ENCODE data around the gene SELENOI.
"Not testable (repeated sequence)": the region's sequence is repeated elsewhere in the genome, so short reads cannot be mapped to it uniquely, and the experiment has no call there.

The SELENOI gene

GRCh38 chr2:26359886-26360473, 14.0 kb downstream of the SELENOI start:
- FAIRE-seq = no peak

- FAIRE-seq = no peak
Measured at GRCh38 chr2:26363323-26363722, 17.4 kb downstream of the SELENOI start.

GRCh38 chr2:26363958-26364357, 18.0 kb downstream of the SELENOI start:
- FAIRE-seq = no peak

GRCh38 chr2:26364669-26365068, 18.7 kb downstream of the SELENOI start:
- peak; percentile 3 for FAIRE-seq

- FAIRE-seq = no peak
Measured at GRCh38 chr2:26366957-26367356, 21.0 kb downstream of the SELENOI start.

- not testable (repeated sequence) for FAIRE-seq
Measured at GRCh38 chr2:26369664-26370063, 23.7 kb downstream of the SELENOI start.

- not testable (repeated sequence) for FAIRE-seq
Measured at GRCh38 chr2:26370909-26371308, 25.0 kb downstream of the SELENOI start.

GRCh38 chr2:26376799-26377198, 30.9 kb downstream of the SELENOI start:
- FAIRE-seq = no peak

- FAIRE-seq = no peak
Measured at GRCh38 chr2:26380281-26380680, 34.3 kb downstream of the SELENOI start.

GRCh38 chr2:26382564-26382963, 36.6 kb downstream of the SELENOI start:
- FAIRE-seq = no peak

- no peak for FAIRE-seq
Measured at GRCh38 chr2:26384183-26384582, 38.2 kb downstream of the SELENOI start.

GRCh38 chr2:26384597-26384996, 38.7 kb downstream of the SELENOI start:
- FAIRE-seq = no peak

GRCh38 chr2:26387189-26387588, 41.2 kb downstream of the SELENOI start:
- peak; percentile 22 for FAIRE-seq

- FAIRE-seq = no peak
Measured at GRCh38 chr2:26394694-26395093, 48.8 kb downstream of the SELENOI start.

GRCh38 chr2:26395394-26395793, 49.5 kb downstream of the SELENOI start:
- no peak for FAIRE-seq

GRCh38 chr2:26396734-26397298, 50.9 kb downstream of the SELENOI start:
- FAIRE-seq = no peak

GRCh38 chr2:26399771-26400376, 53.9 kb downstream of the SELENOI start:
- no peak for FAIRE-seq

- no peak for FAIRE-seq
Measured at GRCh38 chr2:26400723-26401122, 54.8 kb downstream of the SELENOI start.

- FAIRE-seq = no peak
Measured at GRCh38 chr2:26401739-26402541, 56.0 kb downstream of the SELENOI start, which contains the start of gene DRC1. Gene DRC1 (plus strand): TSS chr2:26401920. CDS start chr2:26401990, 70 bp downstream.

- FAIRE-seq = no peak
Measured at GRCh38 chr2:26407526-26407925, 61.6 kb downstream of the SELENOI start.

- no peak for FAIRE-seq
Measured at GRCh38 chr2:26409785-26410184, 63.8 kb downstream of the SELENOI start.

- FAIRE-seq = no peak
Measured at GRCh38 chr2:26410764-26411243, 64.9 kb downstream of the SELENOI start.

GRCh38 chr2:26411419-26411818, 65.5 kb downstream of the SELENOI start:
- no peak for FAIRE-seq

Measured in TTC549 (cell line).